Measurements from ENCODE around the gene ZG16B.

The ZG16B gene

DNA sequence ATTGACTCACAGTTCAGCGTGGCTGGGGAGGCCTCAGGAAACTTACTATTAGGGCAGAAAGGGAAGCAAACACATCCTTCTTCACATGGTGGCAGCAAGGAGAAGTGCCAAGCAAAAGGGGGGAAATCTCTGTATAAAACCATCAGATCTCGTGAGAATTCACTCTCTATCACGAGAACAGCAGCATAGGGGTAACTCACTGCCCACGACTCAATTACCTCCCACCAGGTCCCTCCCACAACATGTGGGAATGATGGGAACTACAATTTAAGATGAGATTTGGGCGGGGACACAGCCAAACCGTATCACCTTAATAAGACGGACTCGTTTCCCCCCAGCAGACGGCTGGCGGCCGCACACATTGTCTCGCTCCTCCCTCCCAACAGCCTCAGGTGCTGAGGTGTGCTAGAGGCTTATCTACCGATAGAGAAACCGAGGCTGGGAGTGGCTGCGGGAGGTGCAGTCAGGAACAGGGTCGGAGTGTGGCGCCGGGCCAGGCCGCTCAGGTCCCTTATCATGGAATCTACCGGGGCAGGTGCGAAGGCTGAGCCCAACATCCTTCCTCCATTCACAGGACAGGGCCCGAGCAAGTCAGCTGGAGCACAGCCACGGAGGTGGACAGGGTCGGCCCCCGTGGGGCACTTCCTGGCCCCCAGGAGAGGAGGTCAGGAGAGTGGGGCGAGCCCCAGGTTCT lies 4.9 kb upstream of the ZG16B start:
- CTCF ChIA-PET, result no interaction called here
- TF ChIP-seq, protein P1, sequence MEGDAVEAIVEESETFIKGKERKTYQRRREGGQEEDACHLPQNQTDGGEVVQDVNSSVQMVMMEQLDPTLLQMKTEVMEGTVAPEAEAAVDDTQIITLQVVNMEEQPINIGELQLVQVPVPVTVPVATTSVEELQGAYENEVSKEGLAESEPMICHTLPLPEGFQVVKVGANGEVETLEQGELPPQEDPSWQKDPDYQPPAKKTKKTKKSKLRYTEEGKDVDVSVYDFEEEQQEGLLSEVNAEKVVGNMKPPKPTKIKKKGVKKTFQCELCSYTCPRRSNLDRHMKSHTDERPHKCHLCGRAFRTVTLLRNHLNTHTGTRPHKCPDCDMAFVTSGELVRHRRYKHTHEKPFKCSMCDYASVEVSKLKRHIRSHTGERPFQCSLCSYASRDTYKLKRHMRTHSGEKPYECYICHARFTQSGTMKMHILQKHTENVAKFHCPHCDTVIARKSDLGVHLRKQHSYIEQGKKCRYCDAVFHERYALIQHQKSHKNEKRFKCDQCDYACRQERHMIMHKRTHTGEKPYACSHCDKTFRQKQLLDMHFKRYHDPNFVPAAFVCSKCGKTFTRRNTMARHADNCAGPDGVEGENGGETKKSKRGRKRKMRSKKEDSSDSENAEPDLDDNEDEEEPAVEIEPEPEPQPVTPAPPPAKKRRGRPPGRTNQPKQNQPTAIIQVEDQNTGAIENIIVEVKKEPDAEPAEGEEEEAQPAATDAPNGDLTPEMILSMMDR (tag by site-specific recombination; IDR thresholded peaks at IDR 0.05), result no peak
- no peak for TF ChIP-seq KLF7 (tag by site-specific recombination; IDR thresholded peaks at IDR 0.05; ENCODE audit: borderline replicate concordance)
- TF ChIP-seq HOXA7 (CRISPR knock-in tag; IDR thresholded peaks at IDR 0.05; ENCODE audit: borderline replicate concordance), result no peak
- TF ChIP-seq EGR2 (tag by site-specific recombination; IDR thresholded peaks at IDR 0.05; ENCODE audit: low read depth), result peak; percentile 55; the same call in 1 of the 2 replicates
- peak; percentile 70 for TF ChIP-seq ZFHX2 (tag by site-specific recombination; conservative IDR thresholded peaks at IDR 0.05)
- TF ChIP-seq ZNF580 (tag by site-specific recombination; IDR thresholded peaks at IDR 0.05), result no peak
- TF ChIP-seq BCL11A (tag by site-specific recombination; IDR thresholded peaks at IDR 0.05; ENCODE audit: low read depth), result no peak
- no peak for TF ChIP-seq HOXD13 (CRISPR knock-in tag; IDR thresholded peaks at IDR 0.05; ENCODE audit: borderline replicate concordance)
- Histone ChIP-seq H3K36me3 (ENCODE audit: control insufficient read depth in 2 of 2, insufficient read depth in 1 of 2, low read length in 2 of 2) (no peaks in the 10 kb centered on the region), H3K4me1 (ENCODE audit: control insufficient read depth, insufficient read depth, low read length) (no peaks in the 10 kb centered on the region), H3K27ac (ENCODE audit: extremely low read depth, low read depth, low read length) (no peak overlapping the region), H3K9me3 (ENCODE audit: control insufficient read depth, insufficient read depth, low read depth, low read length) (no peaks in the 10 kb centered on the region), H3K4me3 (ENCODE audit: low read depth, low read length) (no peak overlapping the region)
- POLR2A ChIA-PET, result no interaction called here

DNA sequence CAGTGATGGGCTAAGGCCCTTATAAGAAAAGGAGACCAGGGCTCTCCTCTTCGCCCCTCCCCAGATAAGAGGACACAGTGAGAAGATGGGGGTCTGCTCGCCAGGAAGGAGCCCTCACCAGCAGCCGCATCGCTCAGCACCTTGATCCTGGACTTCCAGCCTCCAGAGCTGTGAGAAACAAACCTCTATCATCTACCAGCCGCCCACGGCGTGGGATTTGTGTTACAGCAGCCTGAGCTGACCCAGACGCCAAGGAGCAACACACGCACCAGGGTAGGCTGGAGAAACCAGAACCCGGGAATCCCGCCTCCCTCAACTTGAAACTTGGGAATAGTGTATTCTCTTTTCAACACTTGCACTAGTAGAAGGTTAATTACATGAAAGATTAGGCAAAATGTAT lies 4.2 kb upstream of the ZG16B start:
- Histone ChIP-seq H3K9me3 (ENCODE audit: control insufficient read depth, insufficient read depth, low read depth, low read length) (no peaks in the 10 kb centered on the region), H3K4me1 (ENCODE audit: control insufficient read depth, insufficient read depth, low read length) (no peaks in the 10 kb centered on the region), H3K4me3 (ENCODE audit: low read depth, low read length) (no peak overlapping the region), H3K36me3 (ENCODE audit: control insufficient read depth in 2 of 2, insufficient read depth in 1 of 2, low read length in 2 of 2) (no peaks in the 10 kb centered on the region), H3K27ac (ENCODE audit: extremely low read depth, low read depth, low read length) (no peak overlapping the region)
- CTCF ChIA-PET, result interaction anchor here (0.6 kb wide), 1 partner anchor 78 kb away, joined by 3 read pairs; no protein-coding TSS in a partner anchor
- POLR2A ChIA-PET, result no interaction called here
- TF ChIP-seq ZNF610 (tag by site-specific recombination; IDR thresholded peaks at IDR 0.05; ENCODE audit: borderline replicate concordance), result no peak
- TF ChIP-seq ZNF138 (tag by site-specific recombination; IDR thresholded peaks at IDR 0.05; ENCODE audit: borderline replicate concordance), result no peak
- no peak for TF ChIP-seq ZNF433 (tag by site-specific recombination; IDR thresholded peaks at IDR 0.05; ENCODE audit: low read depth)
- peak; percentile 61 for TF ChIP-seq EGR2 (tag by site-specific recombination; IDR thresholded peaks at IDR 0.05; ENCODE audit: low read depth)
- TF ChIP-seq MYNN (tag by site-specific recombination; IDR thresholded peaks at IDR 0.05; ENCODE audit: borderline replicate concordance), result no peak
- TF ChIP-seq ZFP69B (tag by site-specific recombination; IDR thresholded peaks at IDR 0.05), result no peak
- TF ChIP-seq, protein P2, sequence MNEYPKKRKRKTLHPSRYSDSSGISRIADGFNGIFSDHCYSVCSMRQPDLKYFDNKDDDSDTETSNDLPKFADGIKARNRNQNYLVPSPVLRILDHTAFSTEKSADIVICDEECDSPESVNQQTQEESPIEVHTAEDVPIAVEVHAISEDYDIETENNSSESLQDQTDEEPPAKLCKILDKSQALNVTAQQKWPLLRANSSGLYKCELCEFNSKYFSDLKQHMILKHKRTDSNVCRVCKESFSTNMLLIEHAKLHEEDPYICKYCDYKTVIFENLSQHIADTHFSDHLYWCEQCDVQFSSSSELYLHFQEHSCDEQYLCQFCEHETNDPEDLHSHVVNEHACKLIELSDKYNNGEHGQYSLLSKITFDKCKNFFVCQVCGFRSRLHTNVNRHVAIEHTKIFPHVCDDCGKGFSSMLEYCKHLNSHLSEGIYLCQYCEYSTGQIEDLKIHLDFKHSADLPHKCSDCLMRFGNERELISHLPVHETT (tag by site-specific recombination; IDR thresholded peaks at IDR 0.05), result no peak
- TF ChIP-seq ZNF571 (tag by site-specific recombination; IDR thresholded peaks at IDR 0.05), result no peak
- peak; percentile 65 for TF ChIP-seq ZFHX2 (tag by site-specific recombination; conservative IDR thresholded peaks at IDR 0.05)
- no peak for TF ChIP-seq HOXD13 (CRISPR knock-in tag; IDR thresholded peaks at IDR 0.05; ENCODE audit: borderline replicate concordance)
- peak; percentile 45; the same call in 1 of the 2 replicates for TF ChIP-seq PRDM1 (tag by site-specific recombination; IDR thresholded peaks at IDR 0.05)
- no peak for TF ChIP-seq SP2 (tag by site-specific recombination; IDR thresholded peaks at IDR 0.05)
- TF ChIP-seq ZNF785 (tag by site-specific recombination; IDR thresholded peaks at IDR 0.05), result no peak
- TF ChIP-seq ZNF530 (tag by site-specific recombination; IDR thresholded peaks at IDR 0.05; ENCODE audit: low read depth), result no peak
- no peak for TF ChIP-seq ZNF23 (tag by site-specific recombination; IDR thresholded peaks at IDR 0.05; ENCODE audit: borderline replicate concordance)
- TF ChIP-seq HOXA7 (CRISPR knock-in tag; IDR thresholded peaks at IDR 0.05; ENCODE audit: borderline replicate concordance), result no peak
